ENCODE results near the gene ZNF43.
"Not testable (repeated sequence)": the region's sequence is repeated elsewhere in the genome, so short reads cannot be mapped to it uniquely, and the experiment has no call there.

DNA sequence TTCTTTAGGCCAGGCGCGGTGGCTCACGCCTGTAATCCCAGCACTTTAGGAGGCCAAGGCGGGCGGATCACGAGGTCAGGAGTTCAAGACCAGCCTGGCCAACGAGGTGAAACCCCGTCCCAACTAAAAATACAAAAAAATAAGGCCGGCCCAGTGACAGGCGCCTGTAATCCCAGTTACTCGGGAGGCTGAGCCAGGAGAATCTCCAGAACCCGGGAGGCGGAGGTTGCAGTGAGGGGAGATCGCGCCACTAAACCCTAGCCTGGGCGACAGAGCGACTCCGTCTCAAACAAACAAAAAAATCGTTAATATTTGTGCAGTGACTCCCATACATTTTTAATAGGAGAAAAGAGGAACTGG lies 69.3 kb downstream of the ZNF43 start:
- TF ChIP-seq, protein P1, sequence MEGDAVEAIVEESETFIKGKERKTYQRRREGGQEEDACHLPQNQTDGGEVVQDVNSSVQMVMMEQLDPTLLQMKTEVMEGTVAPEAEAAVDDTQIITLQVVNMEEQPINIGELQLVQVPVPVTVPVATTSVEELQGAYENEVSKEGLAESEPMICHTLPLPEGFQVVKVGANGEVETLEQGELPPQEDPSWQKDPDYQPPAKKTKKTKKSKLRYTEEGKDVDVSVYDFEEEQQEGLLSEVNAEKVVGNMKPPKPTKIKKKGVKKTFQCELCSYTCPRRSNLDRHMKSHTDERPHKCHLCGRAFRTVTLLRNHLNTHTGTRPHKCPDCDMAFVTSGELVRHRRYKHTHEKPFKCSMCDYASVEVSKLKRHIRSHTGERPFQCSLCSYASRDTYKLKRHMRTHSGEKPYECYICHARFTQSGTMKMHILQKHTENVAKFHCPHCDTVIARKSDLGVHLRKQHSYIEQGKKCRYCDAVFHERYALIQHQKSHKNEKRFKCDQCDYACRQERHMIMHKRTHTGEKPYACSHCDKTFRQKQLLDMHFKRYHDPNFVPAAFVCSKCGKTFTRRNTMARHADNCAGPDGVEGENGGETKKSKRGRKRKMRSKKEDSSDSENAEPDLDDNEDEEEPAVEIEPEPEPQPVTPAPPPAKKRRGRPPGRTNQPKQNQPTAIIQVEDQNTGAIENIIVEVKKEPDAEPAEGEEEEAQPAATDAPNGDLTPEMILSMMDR (IDR thresholded peaks at IDR 0.05) = not testable (repeated sequence)
- TF ChIP-seq POLR2A (IDR thresholded peaks at IDR 0.05) = not testable (repeated sequence)

All from uterus (tissue), 2 donors.